Neuronal stem cell (in vitro differentiated cells): ENCODE data around the gene PRR14.

ENCODE experiments used
- DNase-seq: peaks from one replicate; pipeline ENCODE4 v3.0.0-alpha.2; 2013; ENCODE audit warnings: low spot score
- H2AFZ ChIP-seq: one replicate; pipeline ENCODE4 v1.6.1; 2013; ENCODE audit warnings: mild to moderate bottlenecking, low read length, inconsistent platforms
- H2AK5ac ChIP-seq: 2 replicates; pipeline ENCODE4 v1.6.1; 2013; ENCODE audit warnings: low read depth, mild to moderate bottlenecking, inconsistent platforms, low read length, moderate library complexity, mixed read lengths
- H2BK120ac ChIP-seq: 2 replicates; pipeline ENCODE4 v1.6.1; 2013; ENCODE audit warnings: low read depth, mild to moderate bottlenecking, inconsistent platforms, low read length, moderate library complexity, mixed read lengths
- H2BK12ac ChIP-seq: one replicate; pipeline ENCODE4 v1.6.1; 2013; ENCODE audit warnings: low read length, inconsistent platforms
- H2BK15ac ChIP-seq: 2 replicates; pipeline ENCODE4 v1.6.1; 2013; ENCODE audit warnings: mild to moderate bottlenecking, low read length, inconsistent platforms, mixed read lengths
- H2BK5ac ChIP-seq: one replicate; pipeline ENCODE4 v1.6.1; 2013; ENCODE audit warnings: inconsistent platforms, mild to moderate bottlenecking, low read length, moderate library complexity
- H3K14ac ChIP-seq: one replicate; pipeline ENCODE4 v1.6.1; 2013; ENCODE audit warnings: low read length, inconsistent platforms
- H3K18ac ChIP-seq: 2 replicates; pipeline ENCODE4 v1.6.1; 2013; ENCODE audit warnings: low read length, inconsistent platforms
- H3K23ac ChIP-seq: 2 replicates; pipeline ENCODE4 v1.6.1; 2013; ENCODE audit warnings: low read depth, mild to moderate bottlenecking, mixed read lengths, low read length, inconsistent platforms; ENCODE audit not compliant: poor library complexity
- H3K27ac ChIP-seq: replicated peaks from 3 replicates; pipeline ENCODE4 v1.5.1; 2013; ENCODE audit warnings: low read length, inconsistent platforms
- H3K27me3 ChIP-seq, 3 experiments: 2 replicates each; pipeline ENCODE4 v1.6.1; 2013; ENCODE audit warnings: low read length in 3 of 3, mild to moderate bottlenecking in 2 of 3, inconsistent platforms in 1 of 3, low read depth in 1 of 3, mixed read lengths in 1 of 3, moderate library complexity in 1 of 3; ENCODE audit not compliant: control insufficient read depth in 3 of 3, insufficient read depth in 3 of 3
- H3K36me3 ChIP-seq, 2 donors: replicated peaks in 1 of 2; 2 replicates each; pipeline ENCODE4 v1.6.1; 2013; ENCODE audit warnings: low read length in 2 of 2; ENCODE audit not compliant: control insufficient read depth in 2 of 2, insufficient read depth in 2 of 2
- H3K4ac ChIP-seq: 2 replicates; pipeline ENCODE4 v1.6.1; 2013; ENCODE audit warnings: inconsistent platforms, mild to moderate bottlenecking, low read length, moderate library complexity
- H3K4me1 ChIP-seq, 2 donors: 1 replicate in 1 of 2; 2 replicates in 1 of 2; pipeline ENCODE4 v1.6.1; 2013; ENCODE audit warnings: low read length in 2 of 2, low read depth in 1 of 2; ENCODE audit not compliant: control insufficient read depth in 2 of 2, insufficient read depth in 1 of 2
- H3K4me2 ChIP-seq: one replicate; pipeline ENCODE4 v1.6.1; 2013; ENCODE audit warnings: mild to moderate bottlenecking, low read length, inconsistent platforms; ENCODE audit not compliant: insufficient read depth, poor library complexity, severe bottlenecking
- H3K4me3 ChIP-seq, 2 donors: 2 replicates each; pipeline ENCODE4 v1.5.1; 2013; ENCODE audit warnings: low read length in 2 of 2, mild to moderate bottlenecking in 2 of 2, inconsistent platforms in 1 of 2, moderate library complexity in 1 of 2
- H3K79me1 ChIP-seq: one replicate; pipeline ENCODE4 v1.6.1; 2013; ENCODE audit warnings: low read depth, mild to moderate bottlenecking, inconsistent platforms, low read length, moderate library complexity
- H3K9ac ChIP-seq: one replicate; pipeline ENCODE4 v1.6.1; 2013; ENCODE audit warnings: mild to moderate bottlenecking, low read depth, low read length, inconsistent platforms; ENCODE audit not compliant: poor library complexity
- H3K9me3 ChIP-seq, 2 donors: replicated peaks in 1 of 2; 2 replicates each; pipeline versions ENCODE3 to v1.6.1; 2013; ENCODE audit warnings: low read length in 2 of 2, mild to moderate bottlenecking in 2 of 2, inconsistent platforms in 1 of 2, low read depth in 1 of 2, mixed read lengths in 1 of 2, moderate library complexity in 1 of 2; ENCODE audit not compliant: control insufficient read depth in 2 of 2, insufficient read depth in 1 of 2
- H4K8ac ChIP-seq: one replicate; pipeline ENCODE4 v1.6.1; 2013; ENCODE audit warnings: low read depth, mild to moderate bottlenecking, inconsistent platforms, low read length, moderate library complexity
- H4K91ac ChIP-seq: one replicate; pipeline ENCODE4 v1.6.1; 2013; ENCODE audit warnings: low read length, low read depth, mild to moderate bottlenecking, inconsistent platforms; ENCODE audit not compliant: poor library complexity
- WGBS, 2 donors: extraction: QIAGEN DNeasy Blood & Tissue Kit; methylation state at CpG; one replicate each; pipeline ENCODE4 v1.1.7; 2013; ENCODE audit warnings: missing lambda C conversion rate in 2 of 2, mixed read lengths in 1 of 2; ENCODE audit not compliant: insufficient read length in 2 of 2, insufficient replicate concordance in 1 of 2; ENCODE audit errors: extremely low coverage in 2 of 2; 5-methylcytosine and 5-hydroxymethylcytosine counted together

The PRR14 gene

GRCh38 chr16:30619638-30620037 lies 31.1 kb upstream of the PRR14 start:
- no peak overlapping the region for H2BK15ac ChIP-seq
- peaks cover 1 to 7% of the 10 kb centered on the region in 2 donors for H3K4me1 ChIP-seq
- no CpG with 5 or more reads among the region's 5 CpGs for WGBS, 2 donors
- no peak overlapping the region for H4K8ac ChIP-seq
- DNase-seq: no peak
- H3K18ac ChIP-seq: no peak overlapping the region
- H3K4me3 ChIP-seq: no peak overlapping the region
- H3K9me3 ChIP-seq: peaks cover 5 to 24% of the 10 kb centered on the region in 2 donors
- no peak overlapping the region for H4K91ac ChIP-seq
- no peak overlapping the region for H2BK12ac ChIP-seq
- H3K79me1 ChIP-seq: no peaks in the 10 kb centered on the region
- no peak overlapping the region for H3K27ac ChIP-seq
- no peak overlapping the region for H2AFZ ChIP-seq
- H2BK5ac ChIP-seq: no peak overlapping the region
- H3K9ac ChIP-seq: no peak overlapping the region
- no peak overlapping the region for H3K23ac ChIP-seq
- H2AK5ac ChIP-seq: no peak overlapping the region
- H2BK120ac ChIP-seq: no peak overlapping the region
- H3K4ac ChIP-seq: no peak overlapping the region
- H3K4me2 ChIP-seq: no peak overlapping the region
- H3K36me3 ChIP-seq: no peaks in the 10 kb centered on the region
- H3K27me3 ChIP-seq: peaks cover 0 to 24% (median 0%) of the 10 kb centered on the region in 3 experiments
- H3K14ac ChIP-seq: no peak overlapping the region

- no peak overlapping the region for H3K18ac ChIP-seq
- H3K23ac ChIP-seq: no peak overlapping the region
- no peak overlapping the region for H4K8ac ChIP-seq
- H2BK120ac ChIP-seq: no peak overlapping the region
- no peaks in the 10 kb centered on the region for H3K36me3 ChIP-seq
- no peak overlapping the region for H3K4me3 ChIP-seq
- H3K79me1 ChIP-seq: no peaks in the 10 kb centered on the region
- H2AFZ ChIP-seq: no peak overlapping the region
- no peak overlapping the region for H2BK15ac ChIP-seq
- no peak overlapping the region for H3K9ac ChIP-seq
- no peak for DNase-seq
- no peak overlapping the region for H2AK5ac ChIP-seq
- no peak overlapping the region for H3K4ac ChIP-seq
- no peak overlapping the region for H3K4me2 ChIP-seq
- no peak overlapping the region for H3K27ac ChIP-seq
- no peak overlapping the region for H2BK5ac ChIP-seq
- no peak overlapping the region for H3K14ac ChIP-seq
- no CpG with 5 or more reads among the region's 3 CpGs for whole genome bisulfite sequencing, 2 donors
- H3K9me3 ChIP-seq: peaks cover 5 to 24% of the 10 kb centered on the region in 2 donors
- no peak overlapping the region for H2BK12ac ChIP-seq
- peaks cover 1 to 7% of the 10 kb centered on the region in 2 donors for H3K4me1 ChIP-seq
- H4K91ac ChIP-seq: no peak overlapping the region
- peaks cover 0 to 24% (median 0%) of the 10 kb centered on the region in 3 experiments for H3K27me3 ChIP-seq
Observed at GRCh38 chr16:30620169-30620568, 30.6 kb upstream of the PRR14 start.

GRCh38 chr16:30621765-30622164 lies 29.0 kb upstream of the PRR14 start:
- no peak for DNase-seq

DNA sequence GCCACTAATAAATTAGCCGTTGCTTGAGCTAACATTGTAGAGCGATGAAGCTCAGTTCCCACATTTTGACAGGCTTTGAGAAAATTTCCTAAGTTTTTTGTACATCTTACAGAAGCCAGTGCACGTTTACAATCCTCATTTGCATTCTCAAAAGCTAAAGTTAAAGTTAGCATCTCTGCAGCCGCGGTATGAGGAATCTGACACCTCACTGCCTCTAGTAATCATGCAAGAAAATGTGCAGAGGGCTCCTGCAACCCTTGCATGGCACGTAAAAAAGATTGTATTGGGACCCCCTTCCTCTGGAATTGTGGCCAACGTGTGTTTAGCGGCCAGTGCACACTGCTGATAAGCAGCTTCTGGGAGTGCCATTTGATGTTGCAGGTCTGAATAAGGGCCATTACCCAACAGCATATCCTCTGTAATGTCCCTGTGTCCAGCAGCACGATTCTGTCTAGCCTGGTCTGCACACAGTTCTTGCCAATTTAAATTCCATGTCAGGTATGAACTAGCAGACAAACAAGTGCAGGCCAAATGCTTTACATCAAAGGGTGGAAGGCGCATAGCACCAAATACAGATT lies 28.2 kb upstream of the PRR14 start:
- H3K23ac ChIP-seq: no peak overlapping the region
- no peak overlapping the region for H2BK120ac ChIP-seq
- no CpG with 5 or more reads among the region's 10 CpGs for WGBS, 2 donors
- H3K79me1 ChIP-seq: no peaks in the 10 kb centered on the region
- no peak overlapping the region for H3K27ac ChIP-seq
- H2BK5ac ChIP-seq: no peak overlapping the region
- no peak overlapping the region for H3K9ac ChIP-seq
- no peak overlapping the region for H4K91ac ChIP-seq
- H3K9me3 ChIP-seq: peaks cover 3 to 19% of the 10 kb centered on the region in 2 donors
- H2BK12ac ChIP-seq: no peak overlapping the region
- no peak overlapping the region for H3K4ac ChIP-seq
- H2AFZ ChIP-seq: peak overlapping the region; percentile 47
- no peak for DNase-seq
- peaks cover 0 to 7% of the 10 kb centered on the region in 2 donors for H3K4me1 ChIP-seq
- H3K14ac ChIP-seq: no peak overlapping the region
- no peak overlapping the region for H4K8ac ChIP-seq
- H3K18ac ChIP-seq: no peak overlapping the region
- H2BK15ac ChIP-seq: no peak overlapping the region
- no peaks in the 10 kb centered on the region for H3K36me3 ChIP-seq
- H3K4me3 ChIP-seq: no peak overlapping the region
- no peak overlapping the region for H2AK5ac ChIP-seq
- no peak overlapping the region for H3K4me2 ChIP-seq
- peaks cover 0 to 24% (median 0%) of the 10 kb centered on the region in 3 experiments for H3K27me3 ChIP-seq

More at GRCh38 chr16:30621765-30622164, 29.0 kb upstream of the PRR14 start:
- no peak overlapping the region for H3K4me3 ChIP-seq
- H3K27ac ChIP-seq: no peak overlapping the region
- no peak overlapping the region for H2BK120ac ChIP-seq
- H3K4ac ChIP-seq: no peak overlapping the region
- H3K18ac ChIP-seq: no peak overlapping the region
- H3K36me3 ChIP-seq: no peaks in the 10 kb centered on the region
- H2BK15ac ChIP-seq: no peak overlapping the region
- H3K79me1 ChIP-seq: no peaks in the 10 kb centered on the region
- no peak overlapping the region for H4K91ac ChIP-seq
- no peak overlapping the region for H4K8ac ChIP-seq
- no peak overlapping the region for H2BK12ac ChIP-seq
- peaks cover 0 to 7% of the 10 kb centered on the region in 2 donors for H3K4me1 ChIP-seq
- no peak overlapping the region for H2AK5ac ChIP-seq
- no peak overlapping the region for H3K9ac ChIP-seq
- no peak overlapping the region for H3K14ac ChIP-seq
- no peak overlapping the region for H2AFZ ChIP-seq
- H3K23ac ChIP-seq: no peak overlapping the region
- H2BK5ac ChIP-seq: no peak overlapping the region
- no peak overlapping the region for H3K4me2 ChIP-seq
- no CpG with 5 or more reads among the region's 5 CpGs for WGBS, 2 donors
- peaks cover 3 to 19% of the 10 kb centered on the region in 2 donors for H3K9me3 ChIP-seq
- peaks cover 0 to 24% (median 0%) of the 10 kb centered on the region in 3 experiments for H3K27me3 ChIP-seq
